GM12878 (cell line): ENCODE data around the gene OR4S1.
"Not testable (repeated sequence)": the region's sequence is repeated elsewhere in the genome, so short reads cannot be mapped to it uniquely, and the experiment has no call there.

Experiments
- ATF3 ChIP-seq: IDR thresholded peaks from 2 replicates; pipeline ENCODE4 v1.6.1; 2011; ENCODE audit warnings: low read depth, mild to moderate bottlenecking, low read length, moderate library complexity, borderline replicate concordance; ENCODE audit errors: extremely low read depth
- BCL3 ChIP-seq: IDR thresholded peaks from 2 replicates; pipeline ENCODE4 v1.6.1; 2011; ENCODE audit warnings: borderline replicate concordance, low read depth, mild to moderate bottlenecking, moderate library complexity, low read length; ENCODE audit not compliant: insufficient read depth, poor library complexity, severe bottlenecking
- CHD1 ChIP-seq: IDR thresholded peaks from 2 replicates; pipeline ENCODE4 v1.6.1; 2012; ENCODE audit warnings: low read depth, low read length, improper control_type of control experiment
- CHD2 ChIP-seq: IDR thresholded peaks from 2 replicates; pipeline ENCODE4 v1.6.1; 2011; ENCODE audit warnings: low read depth, low read length, improper control_type of control experiment, borderline replicate concordance
- CTCF ChIP-seq, 3 experiments: IDR thresholded peaks in 2 of 3; conservative IDR thresholded peaks in 1 of 3; 2 replicates each; pipeline ENCODE4 v1.5.1; 2011; ENCODE audit warnings: low read depth in 3 of 3, low read length in 3 of 3, mild to moderate bottlenecking in 3 of 3, control low read depth in 2 of 3, moderate library complexity in 2 of 3, inconsistent platforms in 1 of 3, mixed read lengths in 1 of 3; ENCODE audit not compliant: control insufficient read depth in 2 of 3, insufficient read depth in 1 of 3; ENCODE audit errors: extremely low read depth in 1 of 3
- DPF2 ChIP-seq: fragments of 450-650 bp; IDR thresholded peaks from 2 replicates; pipeline ENCODE4 v1.6.1; 2017; ENCODE audit warnings: mild to moderate bottlenecking
- HDGF ChIP-seq: fragments of 450-650 bp; IDR thresholded peaks from 2 replicates; pipeline ENCODE4 v1.6.1; 2016; ENCODE audit warnings: antibody characterized with exemption
- KDM1A ChIP-seq: fragments of 200-600 bp; sonication (generic); IDR thresholded peaks from 2 replicates; pipeline ENCODE4 v1.6.1; 2016; ENCODE audit warnings: borderline replicate concordance
- NRF1 ChIP-seq: conservative IDR thresholded peaks from 2 replicates; pipeline ENCODE4 v1.6.1; 2011; ENCODE audit warnings: mild to moderate bottlenecking, low read depth, low read length, improper control_type of control experiment
- POLR2A ChIP-seq: IDR thresholded peaks from 2 replicates; pipeline ENCODE4 v1.6.1; 2011; ENCODE audit warnings: low read depth, mild to moderate bottlenecking, low read length
- RAD21 ChIP-seq: IDR thresholded peaks from 2 replicates; pipeline ENCODE4 v1.6.1; 2011; ENCODE audit warnings: mild to moderate bottlenecking, low read depth, low read length, moderate library complexity; ENCODE audit not compliant: insufficient read depth
- RELA ChIP-seq: fragments of 450-650 bp; IDR thresholded peaks from 2 replicates; pipeline ENCODE4 v1.8.0; 2014; ENCODE audit warnings: borderline replicate concordance; ENCODE audit not compliant: partially characterized antibody
- SUZ12 ChIP-seq: fragments of 200-600 bp; sonication (generic); IDR thresholded peaks from one replicate; pipeline ENCODE4 v1.6.1; 2018; ENCODE audit warnings: antibody characterized with exemption, mild to moderate bottlenecking; ENCODE audit not compliant: unreplicated experiment
- YY1 ChIP-seq: IDR thresholded peaks from 2 replicates; pipeline ENCODE4 v1.6.1; 2011; ENCODE audit warnings: low read depth, mild to moderate bottlenecking, low read length

- TF ChIP-seq SUZ12; RAD21; CTCF (IDR thresholded peaks at IDR 0.05 in 2 of 3, conservative IDR thresholded peaks at IDR 0.05 in 1 of 3; ENCODE audit: control insufficient read depth in 2 of 3, extremely low read depth in 1 of 3, insufficient read depth in 1 of 3, low read depth in 3 of 3, low read length in 3 of 3); BCL3; POLR2A; NRF1; HDGF; CHD1; DPF2; YY1; KDM1A; CHD2; ATF3; RELA: not testable (repeated sequence)
These were observed 7.6 kb downstream of the OR4S1 start for GRCh38 chr11:48313590-48313989.
